Activated CD8-positive, alpha-beta T cell treated with anti-CD3 and anti-CD28 coated beads for 36 hours (primary cell): ENCODE results near the gene MCC. TPM values are rescaled to one million over a fixed set of nuclear protein-coding genes. Genes with fewer than 3 reads are reported as not detected.

Experiments used
- ATAC-seq: fragments of 200-7000 bp; cut with Tn5 transposase; one replicate; pipeline ENCODE4 v1.10.0; 2021; ENCODE audit warnings: mild to moderate bottlenecking, moderate library complexity
- CTCF ChIA-PET: fragments of 350-600 bp; sonication (Branson Sonifier 250); formaldehyde crosslinking; loops from one replicate; lab custom pipeline; 2021; ENCODE audit warnings: antibody characterized with exemption; lab: Charles Lee
- POLR2A ChIA-PET: fragments of 350-600 bp; sonication (Branson Sonifier 250); formaldehyde crosslinking; loops from one replicate; lab custom pipeline; 2021; ENCODE audit warnings: antibody characterized with exemption; lab: Charles Lee
- DNase-seq: peaks from one replicate; pipeline ENCODE4 v3.0.0-alpha.2; 2020
- H3K27ac Mint-ChIP-seq: one replicate; pipeline ENCODE4 v1.8.0; 2021; ENCODE audit warnings: mild to moderate bottlenecking, mixed read lengths
- H3K27me3 Mint-ChIP-seq: one replicate; pipeline ENCODE4 v1.8.0; 2021; ENCODE audit warnings: mixed read lengths
- H3K36me3 Mint-ChIP-seq: one replicate; pipeline ENCODE4 v1.8.0; 2021; ENCODE audit warnings: low read depth, mixed read lengths
- H3K4me1 Mint-ChIP-seq: one replicate; pipeline ENCODE4 v1.8.0; 2021; ENCODE audit warnings: low read depth, mixed read lengths
- H3K4me3 Mint-ChIP-seq: one replicate; pipeline ENCODE4 v1.8.0; 2021; ENCODE audit warnings: mild to moderate bottlenecking, moderate library complexity, mixed read lengths
- H3K9me3 Mint-ChIP-seq: one replicate; pipeline ENCODE4 v1.8.0; 2021; ENCODE audit warnings: mixed read lengths
- CTCF ChIP-seq: fragments of 200-600 bp; IDR thresholded peaks from one replicate; pipeline ENCODE4 v1.8.0; 2022; ENCODE audit warnings: antibody characterized with exemption, mild to moderate bottlenecking
- intact Hi-C: fragments of 100-400 bp; cut with micrococcal nuclease; formaldehyde crosslinking; loops from one replicate; pipeline ENCODE4 v1.10.0; 2022
- total RNA-seq, 2 experiments: library from RNA; stranded (reverse); gene quantifications; one replicate each; pipeline ENCODE4 v1.2.3, GENCODE V29; 2021

Gene MCC
- total RNA-seq, 2 experiments from 2014 or later = 4.9 to 5.4 TPM

- H3K9me3 Mint-ChIP-seq = no peaks in the 10 kb centered on the region
- H3K27me3 Mint-ChIP-seq = no peaks in the 10 kb centered on the region
- DNase-seq (no peak), ATAC-seq (no peak)
- ChIA-PET CTCF (no interaction called here), POLR2A (no interaction called here)
- intact Hi-C loops = no loop called here
- no peak for TF ChIP-seq CTCF
- H3K36me3 Mint-ChIP-seq = no peaks in the 10 kb centered on the region
- peaks cover 16% of the 10 kb centered on the region for H3K4me1 Mint-ChIP-seq
- H3K4me3 Mint-ChIP-seq = no peak overlapping the region
- H3K27ac Mint-ChIP-seq = no peak overlapping the region
These were observed 218.9 kb downstream of the MCC start for GRCh38 chr5:113269023-113269997.

- Mint-ChIP-seq H3K36me3 (no peaks in the 10 kb centered on the region), H3K27ac (no peak overlapping the region), H3K4me1 (peaks cover 8% of the 10 kb centered on the region), H3K27me3 (no peaks in the 10 kb centered on the region), H3K9me3 (no peaks in the 10 kb centered on the region), H3K4me3 (no peak overlapping the region)
- no peak for DNase-seq
- POLR2A ChIA-PET = no interaction called here
- intact Hi-C loops = no loop called here
- CTCF ChIA-PET = no interaction called here
- TF ChIP-seq CTCF = no peak
- no peak for ATAC-seq
These were observed 220.0 kb downstream of the MCC start for GRCh38 chr5:113268232-113268631.

- ATAC-seq (no peak), DNase-seq (no peak)
- no peak for TF ChIP-seq CTCF
- H3K36me3 Mint-ChIP-seq = no peaks in the 10 kb centered on the region
- H3K4me3 Mint-ChIP-seq = no peak overlapping the region
- H3K4me1 Mint-ChIP-seq = peaks cover 8% of the 10 kb centered on the region
- ChIA-PET CTCF (no interaction called here), POLR2A (no interaction called here)
- intact Hi-C loops = no loop called here
- H3K9me3 Mint-ChIP-seq = no peaks in the 10 kb centered on the region
- no peaks in the 10 kb centered on the region for H3K27me3 Mint-ChIP-seq
- no peak overlapping the region for H3K27ac Mint-ChIP-seq
These were observed 220.8 kb downstream of the MCC start for GRCh38 chr5:113267361-113267900.

- DNase-seq (no peak), ATAC-seq (no peak)
- Mint-ChIP-seq H3K9me3 (no peaks in the 10 kb centered on the region), H3K4me3 (no peak overlapping the region), H3K4me1 (peaks cover 8% of the 10 kb centered on the region), H3K36me3 (no peaks in the 10 kb centered on the region), H3K27ac (no peak overlapping the region), H3K27me3 (no peaks in the 10 kb centered on the region)
- ChIA-PET POLR2A (no interaction called here), CTCF (no interaction called here)
- no peak for TF ChIP-seq CTCF
- intact Hi-C loops = no loop called here
These were observed 221.4 kb downstream of the MCC start for GRCh38 chr5:113266913-113267227.

- no peaks in the 10 kb centered on the region for H3K27me3 Mint-ChIP-seq
- no peak for DNase-seq
- intact Hi-C loops = no loop called here
- H3K27ac Mint-ChIP-seq = no peak overlapping the region
- peaks cover 8% of the 10 kb centered on the region for H3K4me1 Mint-ChIP-seq
- POLR2A ChIA-PET = no interaction called here
- no peaks in the 10 kb centered on the region for H3K9me3 Mint-ChIP-seq
- no peak for ATAC-seq
- no peak for TF ChIP-seq CTCF
- no peak overlapping the region for H3K4me3 Mint-ChIP-seq
- no peaks in the 10 kb centered on the region for H3K36me3 Mint-ChIP-seq
- CTCF ChIA-PET = no interaction called here
These were observed 221.9 kb downstream of the MCC start for GRCh38 chr5:113266227-113266912.
